ENCODE measurements around the gene CD33.

DNA sequence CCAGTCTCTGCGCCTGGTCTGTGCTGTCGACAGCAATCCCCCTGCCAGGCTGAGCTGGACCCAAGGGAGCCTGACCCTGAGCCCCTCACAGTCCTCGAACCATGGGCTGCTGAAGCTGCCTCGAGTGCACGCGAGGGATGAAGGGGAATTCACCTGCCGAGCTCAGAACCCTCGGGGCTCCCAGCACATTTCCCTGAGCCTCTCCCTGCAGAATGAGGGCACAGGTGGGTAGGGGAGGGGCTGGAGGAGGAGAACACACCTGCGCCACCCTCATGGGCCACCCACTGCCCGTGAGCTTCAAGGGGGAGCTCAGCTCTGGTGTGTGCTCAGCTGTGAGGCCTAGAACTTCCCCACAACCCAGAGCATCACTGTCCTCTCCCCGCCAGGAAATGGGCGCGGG is 38.6 kb upstream of the CD33 start:
- TF ChIP-seq, protein P1, sequence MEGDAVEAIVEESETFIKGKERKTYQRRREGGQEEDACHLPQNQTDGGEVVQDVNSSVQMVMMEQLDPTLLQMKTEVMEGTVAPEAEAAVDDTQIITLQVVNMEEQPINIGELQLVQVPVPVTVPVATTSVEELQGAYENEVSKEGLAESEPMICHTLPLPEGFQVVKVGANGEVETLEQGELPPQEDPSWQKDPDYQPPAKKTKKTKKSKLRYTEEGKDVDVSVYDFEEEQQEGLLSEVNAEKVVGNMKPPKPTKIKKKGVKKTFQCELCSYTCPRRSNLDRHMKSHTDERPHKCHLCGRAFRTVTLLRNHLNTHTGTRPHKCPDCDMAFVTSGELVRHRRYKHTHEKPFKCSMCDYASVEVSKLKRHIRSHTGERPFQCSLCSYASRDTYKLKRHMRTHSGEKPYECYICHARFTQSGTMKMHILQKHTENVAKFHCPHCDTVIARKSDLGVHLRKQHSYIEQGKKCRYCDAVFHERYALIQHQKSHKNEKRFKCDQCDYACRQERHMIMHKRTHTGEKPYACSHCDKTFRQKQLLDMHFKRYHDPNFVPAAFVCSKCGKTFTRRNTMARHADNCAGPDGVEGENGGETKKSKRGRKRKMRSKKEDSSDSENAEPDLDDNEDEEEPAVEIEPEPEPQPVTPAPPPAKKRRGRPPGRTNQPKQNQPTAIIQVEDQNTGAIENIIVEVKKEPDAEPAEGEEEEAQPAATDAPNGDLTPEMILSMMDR (IDR thresholded peaks at IDR 0.05 in 8 of 11, conservative IDR thresholded peaks at IDR 0.05 in 3 of 11): no peak
- no peak for TF ChIP-seq POLR2A (IDR thresholded peaks at IDR 0.05)
